Activated naive CD8-positive, alpha-beta T cell treated with anti-CD3 and anti-CD28 coated beads, Interleukin-2, amount 50 U/mL, for 24 hours (primary cell): ENCODE data around the gene COBL.

Experiments used
- ATAC-seq: fragments of 150-1000 bp; cut with Tn5 transposase; one replicate; pipeline ENCODE4 v1.10.0; 2021
- DNase-seq: peaks from one replicate; pipeline ENCODE4 v3.0.0; 2021
- H3K27ac Mint-ChIP-seq: one replicate; pipeline ENCODE4 v1.8.0; 2021; ENCODE audit warnings: mild to moderate bottlenecking, mixed read lengths
- H3K27me3 Mint-ChIP-seq: one replicate; pipeline ENCODE4 v1.8.0; 2021; ENCODE audit warnings: mixed read lengths
- H3K36me3 Mint-ChIP-seq: one replicate; pipeline ENCODE4 v1.8.0; 2021; ENCODE audit warnings: low read depth, mixed read lengths
- H3K4me1 Mint-ChIP-seq: one replicate; pipeline ENCODE4 v1.8.0; 2021; ENCODE audit warnings: mixed read lengths
- H3K4me3 Mint-ChIP-seq: one replicate; pipeline ENCODE4 v1.8.0; 2021; ENCODE audit warnings: mild to moderate bottlenecking, moderate library complexity, mixed read lengths
- H3K9me3 Mint-ChIP-seq: one replicate; pipeline ENCODE4 v1.8.0; 2021; ENCODE audit warnings: mixed read lengths

Gene COBL

GRCh38 chr7:51075681-51076580 is 240.7 kb downstream of the COBL start:
- ATAC-seq (no peak), DNase-seq (no peak)
- Mint-ChIP-seq H3K9me3 (no peaks in the 10 kb centered on the region), H3K36me3 (no peaks in the 10 kb centered on the region), H3K27ac (no peak overlapping the region), H3K4me1 (no peaks in the 10 kb centered on the region), H3K4me3 (no peak overlapping the region), H3K27me3 (no peaks in the 10 kb centered on the region)

- no peak for ATAC-seq
- no peaks in the 10 kb centered on the region for H3K9me3 Mint-ChIP-seq
- no peaks in the 10 kb centered on the region for H3K36me3 Mint-ChIP-seq
- no peak overlapping the region for H3K27ac Mint-ChIP-seq
- H3K4me1 Mint-ChIP-seq: no peaks in the 10 kb centered on the region
- H3K27me3 Mint-ChIP-seq: no peaks in the 10 kb centered on the region
- no peak overlapping the region for H3K4me3 Mint-ChIP-seq
- DNase-seq: no peak
These were observed 243.4 kb downstream of the COBL start for GRCh38 chr7:51073171-51073570.

- Mint-ChIP-seq H3K27ac (no peak overlapping the region), H3K36me3 (no peaks in the 10 kb centered on the region)
- no peak for ATAC-seq
These were observed 244.3 kb downstream of the COBL start for GRCh38 chr7:51072281-51072680.

GRCh38 chr7:51071427-51071826 is 245.2 kb downstream of the COBL start:
- Mint-ChIP-seq H3K9me3 (no peaks in the 10 kb centered on the region), H3K36me3 (no peaks in the 10 kb centered on the region), H3K27ac (no peak overlapping the region), H3K4me1 (no peaks in the 10 kb centered on the region), H3K27me3 (no peaks in the 10 kb centered on the region), H3K4me3 (no peak overlapping the region)
- ATAC-seq (no peak), DNase-seq (no peak)

More at GRCh38 chr7:51072281-51072680, 244.3 kb downstream of the COBL start:
- H3K4me1 Mint-ChIP-seq: no peaks in the 10 kb centered on the region
- DNase-seq: no peak
- H3K9me3 Mint-ChIP-seq: no peaks in the 10 kb centered on the region
- no peak overlapping the region for H3K4me3 Mint-ChIP-seq
- no peaks in the 10 kb centered on the region for H3K27me3 Mint-ChIP-seq

GRCh38 chr7:51070151-51070550 is 246.5 kb downstream of the COBL start:
- no peaks in the 10 kb centered on the region for H3K36me3 Mint-ChIP-seq
- no peaks in the 10 kb centered on the region for H3K27me3 Mint-ChIP-seq

GRCh38 chr7:51069411-51070083 is 247.1 kb downstream of the COBL start:
- H3K36me3 Mint-ChIP-seq: no peaks in the 10 kb centered on the region
- no peaks in the 10 kb centered on the region for H3K4me1 Mint-ChIP-seq
- H3K9me3 Mint-ChIP-seq: no peaks in the 10 kb centered on the region
- DNase-seq (no peak), ATAC-seq (no peak)
- H3K27ac Mint-ChIP-seq: no peak overlapping the region
- no peaks in the 10 kb centered on the region for H3K27me3 Mint-ChIP-seq
- no peak overlapping the region for H3K4me3 Mint-ChIP-seq

More at GRCh38 chr7:51070151-51070550, 246.5 kb downstream of the COBL start:
- Mint-ChIP-seq H3K9me3 (no peaks in the 10 kb centered on the region), H3K4me1 (no peaks in the 10 kb centered on the region), H3K27ac (no peak overlapping the region), H3K4me3 (no peak overlapping the region)
- ATAC-seq (no peak), DNase-seq (no peak)

GRCh38 chr7:51068401-51068800 is 248.2 kb downstream of the COBL start:
- no peaks in the 10 kb centered on the region for H3K36me3 Mint-ChIP-seq
- ATAC-seq: no peak
- H3K4me1 Mint-ChIP-seq: no peaks in the 10 kb centered on the region
- DNase-seq: no peak
- H3K4me3 Mint-ChIP-seq: no peak overlapping the region
- H3K27ac Mint-ChIP-seq: no peak overlapping the region
- no peaks in the 10 kb centered on the region for H3K27me3 Mint-ChIP-seq
- no peaks in the 10 kb centered on the region for H3K9me3 Mint-ChIP-seq

GRCh38 chr7:51067757-51068156 is 248.9 kb downstream of the COBL start:
- Mint-ChIP-seq H3K36me3 (no peaks in the 10 kb centered on the region), H3K9me3 (no peaks in the 10 kb centered on the region), H3K27me3 (no peaks in the 10 kb centered on the region), H3K27ac (no peak overlapping the region), H3K4me3 (no peak overlapping the region), H3K4me1 (no peaks in the 10 kb centered on the region)
- DNase-seq: peak; percentile 40
- ATAC-seq: no peak

- no peaks in the 10 kb centered on the region for H3K36me3 Mint-ChIP-seq
- H3K27ac Mint-ChIP-seq: no peak overlapping the region
- H3K9me3 Mint-ChIP-seq: no peaks in the 10 kb centered on the region
- no peaks in the 10 kb centered on the region for H3K4me1 Mint-ChIP-seq
- ATAC-seq (no peak), DNase-seq (no peak)
- H3K27me3 Mint-ChIP-seq: no peaks in the 10 kb centered on the region
- no peak overlapping the region for H3K4me3 Mint-ChIP-seq
These were observed 249.4 kb downstream of the COBL start for GRCh38 chr7:51067258-51067657.

GRCh38 chr7:51066405-51066882 is 250.2 kb downstream of the COBL start:
- no peaks in the 10 kb centered on the region for H3K4me1 Mint-ChIP-seq
- H3K27me3 Mint-ChIP-seq: no peaks in the 10 kb centered on the region
- no peak for DNase-seq
- H3K9me3 Mint-ChIP-seq: no peaks in the 10 kb centered on the region
- no peak for ATAC-seq
- H3K36me3 Mint-ChIP-seq: no peaks in the 10 kb centered on the region
- H3K27ac Mint-ChIP-seq: no peak overlapping the region
- H3K4me3 Mint-ChIP-seq: no peak overlapping the region

GRCh38 chr7:51065766-51066165 is 250.8 kb downstream of the COBL start:
- Mint-ChIP-seq H3K9me3 (no peaks in the 10 kb centered on the region), H3K4me1 (no peaks in the 10 kb centered on the region), H3K27me3 (no peaks in the 10 kb centered on the region), H3K27ac (no peak overlapping the region), H3K36me3 (no peaks in the 10 kb centered on the region), H3K4me3 (no peak overlapping the region)
- no peak for ATAC-seq
- DNase-seq: no peak

GRCh38 chr7:51064688-51065087 is 251.9 kb downstream of the COBL start:
- no peaks in the 10 kb centered on the region for H3K4me1 Mint-ChIP-seq
- H3K27me3 Mint-ChIP-seq: no peaks in the 10 kb centered on the region
- no peak overlapping the region for H3K4me3 Mint-ChIP-seq
- no peaks in the 10 kb centered on the region for H3K9me3 Mint-ChIP-seq
- H3K27ac Mint-ChIP-seq: no peak overlapping the region
- H3K36me3 Mint-ChIP-seq: no peaks in the 10 kb centered on the region
- DNase-seq (no peak), ATAC-seq (no peak)

- DNase-seq (no peak), ATAC-seq (no peak)
- Mint-ChIP-seq H3K27me3 (no peaks in the 10 kb centered on the region), H3K9me3 (no peaks in the 10 kb centered on the region), H3K4me3 (no peak overlapping the region), H3K36me3 (no peaks in the 10 kb centered on the region), H3K4me1 (no peaks in the 10 kb centered on the region), H3K27ac (no peak overlapping the region)
These were observed 254.2 kb downstream of the COBL start for GRCh38 chr7:51062222-51062987.

GRCh38 chr7:51060536-51060935 is 256.1 kb downstream of the COBL start:
- DNase-seq (no peak), ATAC-seq (no peak)
- H3K4me1 Mint-ChIP-seq: no peaks in the 10 kb centered on the region
- no peak overlapping the region for H3K27ac Mint-ChIP-seq
- H3K4me3 Mint-ChIP-seq: no peak overlapping the region
- H3K9me3 Mint-ChIP-seq: no peaks in the 10 kb centered on the region
- no peaks in the 10 kb centered on the region for H3K27me3 Mint-ChIP-seq
- no peaks in the 10 kb centered on the region for H3K36me3 Mint-ChIP-seq
